GM12801 (cell line): ENCODE results near the gene ATG2A.

ENCODE experiments used
- CTCF ChIP-seq: IDR thresholded peaks from one replicate; pipeline ENCODE4 v1.5.1; 2011; ENCODE audit warnings: control low read depth; ENCODE audit not compliant: insufficient read length; ENCODE audit errors: extremely low read depth

Gene ATG2A

GRCh38 chr11:64881476-64881875 is 35.5 kb downstream of the ATG2A start:
- TF ChIP-seq CTCF, result no peak

GRCh38 chr11:64880240-64881001 is 36.6 kb downstream of the ATG2A start:
- TF ChIP-seq CTCF, result no peak

- TF ChIP-seq CTCF, result no peak
Measured at GRCh38 chr11:64879244-64879900, 37.6 kb downstream of the ATG2A start.

- TF ChIP-seq CTCF, result no peak
Measured at GRCh38 chr11:64878494-64879243, 38.3 kb downstream of the ATG2A start, which contains the start of gene EHD1. Gene EHD1 (minus strand): TSS chr11:64878621. CDS start chr11:64878464, 157 bp downstream.

- TF ChIP-seq CTCF, result no peak
Measured at GRCh38 chr11:64878223-64878493, 38.9 kb downstream of the ATG2A start.

- TF ChIP-seq CTCF, result no peak
Measured at GRCh38 chr11:64877390-64878222, 39.4 kb downstream of the ATG2A start.
